Transverse colon (tissue), 4 donors: ENCODE results near the gene ZBTB16.

Experiments
- POLR2A ChIP-seq: fragments of 450-650 bp; IDR thresholded peaks from one replicate; pipeline ENCODE4 v1.6.1; 2016; ENCODE audit warnings: antibody characterized with exemption, mild to moderate bottlenecking, moderate library complexity
- POLR2AphosphoS5 ChIP-seq, 3 donors: sonication (generic); formaldehyde crosslinking; IDR thresholded peaks; one replicate each; pipeline ENCODE4 v1.6.1; 2016; ENCODE audit warnings: antibody characterized with exemption in 3 of 3
- TF ChIP-seq, protein P1 (sequence below), 5 experiments: fragments of 200-600 bp in 3 of 5; fragments of 450-650 bp in 2 of 5; sonication (generic) in 3 of 5; IDR thresholded peaks; 1 replicate in 2 of 5; 2 replicates in 3 of 5; pipeline ENCODE4 v1.5.1; 2016 to 2017; ENCODE audit warnings: antibody characterized with exemption in 5 of 5, inconsistent platforms in 3 of 5, mild to moderate bottlenecking in 2 of 5, moderate library complexity in 1 of 5

DNA sequence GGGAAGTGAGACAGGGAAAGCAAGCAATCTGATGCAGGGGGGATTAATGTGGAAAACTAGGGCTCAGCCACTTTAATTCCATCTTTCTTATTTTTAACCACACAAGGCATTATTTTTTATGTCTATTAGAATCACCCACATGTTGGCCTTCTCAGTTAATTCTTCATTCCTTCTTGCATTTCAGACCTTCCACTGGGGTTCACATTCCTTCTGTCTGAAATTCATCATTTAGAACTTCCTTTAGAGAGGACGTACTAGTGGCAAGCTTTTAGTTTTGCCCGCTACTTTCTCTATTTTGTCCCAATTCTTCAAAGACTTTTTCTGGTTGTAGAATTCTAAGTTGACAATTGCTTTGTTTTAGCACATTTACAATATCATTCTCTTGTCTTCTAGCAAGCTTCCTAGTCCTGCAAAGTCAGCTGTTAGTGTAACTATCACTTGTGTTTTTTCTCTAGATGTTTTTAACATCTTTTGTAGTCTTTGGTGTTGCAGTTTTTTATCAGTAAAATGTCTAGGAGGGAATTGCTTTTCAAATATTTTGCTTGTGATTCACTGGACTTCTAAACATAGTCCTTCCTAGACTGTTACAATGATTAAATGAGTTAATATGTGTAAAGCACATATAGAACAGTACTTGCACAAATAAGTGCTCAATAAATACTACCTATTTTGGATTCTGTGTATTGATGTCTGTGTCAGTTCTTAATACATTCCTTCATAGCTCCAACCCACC, 231.2 kb downstream of the ZBTB16 start:
- TF ChIP-seq POLR2A (no peak), POLR2AphosphoS5 (IDR thresholded peaks at IDR 0.05) (no peak)
- TF ChIP-seq, protein P1, sequence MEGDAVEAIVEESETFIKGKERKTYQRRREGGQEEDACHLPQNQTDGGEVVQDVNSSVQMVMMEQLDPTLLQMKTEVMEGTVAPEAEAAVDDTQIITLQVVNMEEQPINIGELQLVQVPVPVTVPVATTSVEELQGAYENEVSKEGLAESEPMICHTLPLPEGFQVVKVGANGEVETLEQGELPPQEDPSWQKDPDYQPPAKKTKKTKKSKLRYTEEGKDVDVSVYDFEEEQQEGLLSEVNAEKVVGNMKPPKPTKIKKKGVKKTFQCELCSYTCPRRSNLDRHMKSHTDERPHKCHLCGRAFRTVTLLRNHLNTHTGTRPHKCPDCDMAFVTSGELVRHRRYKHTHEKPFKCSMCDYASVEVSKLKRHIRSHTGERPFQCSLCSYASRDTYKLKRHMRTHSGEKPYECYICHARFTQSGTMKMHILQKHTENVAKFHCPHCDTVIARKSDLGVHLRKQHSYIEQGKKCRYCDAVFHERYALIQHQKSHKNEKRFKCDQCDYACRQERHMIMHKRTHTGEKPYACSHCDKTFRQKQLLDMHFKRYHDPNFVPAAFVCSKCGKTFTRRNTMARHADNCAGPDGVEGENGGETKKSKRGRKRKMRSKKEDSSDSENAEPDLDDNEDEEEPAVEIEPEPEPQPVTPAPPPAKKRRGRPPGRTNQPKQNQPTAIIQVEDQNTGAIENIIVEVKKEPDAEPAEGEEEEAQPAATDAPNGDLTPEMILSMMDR (IDR thresholded peaks at IDR 0.05), result no peak
